ENCODE results near the gene CTRB1. TPM values are rescaled to one million over a fixed set of nuclear protein-coding genes. Genes with fewer than 3 reads are reported as not detected.

The CTRB1 gene
- total and polyA plus RNA-seq, 2 of the 13 experiments (the other 11 are each of a cell fraction or from before 2014, with no cell fraction given): not detected

GRCh38 chr16:75264999-75265910 lies 46.5 kb downstream of the CTRB1 start (continued):
- no peak for TF ChIP-seq ZNF609 (CRISPR knock-in tag; IDR thresholded peaks at IDR 0.05; ENCODE audit: borderline replicate concordance)
- TF ChIP-seq MAZ (IDR thresholded peaks at IDR 0.05; ENCODE audit: borderline replicate concordance, low read depth, low read length): no peak
- no peak; the same call in 1 of the 2 replicates for TF ChIP-seq MAZ (CRISPR knock-in tag; IDR thresholded peaks at IDR 0.05; ENCODE audit: low read depth)
- TF ChIP-seq CHD4 (IDR thresholded peaks at IDR 0.05; ENCODE audit: borderline replicate concordance, low read length): no peak
- no peak for TF ChIP-seq NFE2L1 (CRISPR knock-in tag; IDR thresholded peaks at IDR 0.05; ENCODE audit: borderline replicate concordance)
- no peak for TF ChIP-seq ZNF563 (CRISPR knock-in tag; IDR thresholded peaks at IDR 0.05)
- 0 out of 2 replicates have a peak, but pooled peaks have one; percentile 16 for TF ChIP-seq NR2F2 (IDR thresholded peaks at IDR 0.05; ENCODE audit: borderline replicate concordance, low read depth)
- peak; percentile 62; the same call in 1 of the 2 replicates for TF ChIP-seq ZNF142 (CRISPR knock-in tag; IDR thresholded peaks at IDR 0.05)
- no peak for TF ChIP-seq DZIP1 (CRISPR knock-in tag; IDR thresholded peaks at IDR 0.05)
- no peak for TF ChIP-seq HOMEZ (CRISPR knock-in tag; IDR thresholded peaks at IDR 0.05; ENCODE audit: low read depth)
- TF ChIP-seq MED8 (CRISPR knock-in tag; IDR thresholded peaks at IDR 0.05; ENCODE audit: insufficient replicate concordance): no peak
